Upper lobe of left lung (tissue), 4 donors: ENCODE data around the gene TNS3.

Experiments
- POLR2A ChIP-seq, 4 donors: fragments of 450-650 bp; IDR thresholded peaks; one replicate each; pipeline ENCODE4 v1.5.1; 2016 to 2017; ENCODE audit warnings: antibody characterized with exemption in 4 of 4, mild to moderate bottlenecking in 2 of 4
- POLR2AphosphoS5 ChIP-seq, 2 donors: sonication (generic); formaldehyde crosslinking; IDR thresholded peaks; one replicate each; pipeline ENCODE4 v1.5.1; 2017; ENCODE audit warnings: antibody characterized with exemption in 2 of 2
- TF ChIP-seq, protein P1 (sequence below), 6 experiments: fragments of 450-650 bp in 4 of 6; fragments of 200-600 bp in 2 of 6; sonication (generic) in 2 of 6; IDR thresholded peaks; one replicate each; pipeline ENCODE4 v1.5.1; 2016 to 2019; ENCODE audit warnings: antibody characterized with exemption in 6 of 6

DNA sequence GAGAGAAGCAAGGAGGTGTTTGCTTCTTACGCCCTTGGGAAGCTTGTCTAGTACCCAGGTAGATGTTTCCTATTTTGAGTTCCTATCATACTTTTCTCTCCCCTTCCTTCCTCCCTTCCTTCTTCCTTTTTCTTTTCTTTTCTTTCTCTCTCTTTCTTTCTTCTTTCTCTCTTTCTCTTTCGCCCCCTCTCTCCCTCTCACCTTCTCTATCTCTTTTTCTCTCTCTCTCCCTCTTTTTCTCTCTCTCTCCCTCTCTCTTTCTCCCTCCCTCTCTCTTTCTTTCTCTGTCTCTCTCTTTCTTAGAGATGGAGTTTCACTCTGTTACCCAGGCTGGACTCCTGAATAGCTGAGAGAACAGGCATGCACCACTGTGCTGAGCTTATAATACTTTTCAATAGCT is 322.2 kb downstream of the TNS3 start:
- TF ChIP-seq, protein P1, sequence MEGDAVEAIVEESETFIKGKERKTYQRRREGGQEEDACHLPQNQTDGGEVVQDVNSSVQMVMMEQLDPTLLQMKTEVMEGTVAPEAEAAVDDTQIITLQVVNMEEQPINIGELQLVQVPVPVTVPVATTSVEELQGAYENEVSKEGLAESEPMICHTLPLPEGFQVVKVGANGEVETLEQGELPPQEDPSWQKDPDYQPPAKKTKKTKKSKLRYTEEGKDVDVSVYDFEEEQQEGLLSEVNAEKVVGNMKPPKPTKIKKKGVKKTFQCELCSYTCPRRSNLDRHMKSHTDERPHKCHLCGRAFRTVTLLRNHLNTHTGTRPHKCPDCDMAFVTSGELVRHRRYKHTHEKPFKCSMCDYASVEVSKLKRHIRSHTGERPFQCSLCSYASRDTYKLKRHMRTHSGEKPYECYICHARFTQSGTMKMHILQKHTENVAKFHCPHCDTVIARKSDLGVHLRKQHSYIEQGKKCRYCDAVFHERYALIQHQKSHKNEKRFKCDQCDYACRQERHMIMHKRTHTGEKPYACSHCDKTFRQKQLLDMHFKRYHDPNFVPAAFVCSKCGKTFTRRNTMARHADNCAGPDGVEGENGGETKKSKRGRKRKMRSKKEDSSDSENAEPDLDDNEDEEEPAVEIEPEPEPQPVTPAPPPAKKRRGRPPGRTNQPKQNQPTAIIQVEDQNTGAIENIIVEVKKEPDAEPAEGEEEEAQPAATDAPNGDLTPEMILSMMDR (IDR thresholded peaks at IDR 0.05) = no peak
- TF ChIP-seq POLR2A (IDR thresholded peaks at IDR 0.05) (no peak), POLR2AphosphoS5 (IDR thresholded peaks at IDR 0.05) (no peak)
